HepG2 (cell line): ENCODE results near the gene GSTT2B. TPM values are rescaled to one million over a fixed set of nuclear protein-coding genes. Genes with fewer than 3 reads are reported as not detected.

Source experiments
- ATAC-seq: fragments of 200-7000 bp; cut with Tn5 transposase; 3 replicates; pipeline ENCODE4 v1.9.1; 2020; ENCODE audit warnings: mild to moderate bottlenecking, moderate library complexity
- BruUV-seq: library from RNA; stranded (reverse); fragments of 400-500 nt; replicated peaks from 2 replicates; lab custom pipeline; 2021; lab: Mats Ljungman, UMichigan
- CTCF ChIA-PET: fragments of 300-600 bp; formaldehyde crosslinking; extraction: SDS; loops from one replicate; lab custom pipeline; 2021; ENCODE audit warnings: low total read pairs, inconsistent platforms, low intra/inter-chr PET ratio; lab: Yijun Ruan, JAX
- POLR2A ChIA-PET: fragments of 350-600 bp; sonication (Branson Sonifier 250); formaldehyde crosslinking; loops from one replicate; lab custom pipeline; 2020; ENCODE audit warnings: antibody characterized with exemption, inconsistent platforms; lab: Yijun Ruan, JAX
- DNase-seq: peaks from one replicate; pipeline ENCODE4 v3.0.0-alpha.2; 2015; ENCODE audit warnings: low spot score
- FAIRE-seq: peaks from 3 replicates; lab custom pipeline; 2011; peaks lifted over from hg19 to GRCh38; lab: Jason Lieb, UNC
- H2AFZ ChIP-seq: one replicate; pipeline ENCODE4 v1.6.1; 2011; ENCODE audit warnings: low read length, inconsistent platforms
- H3K27ac ChIP-seq: fragments of 300-600 bp; 3 replicates; pipeline ENCODE4 v1.8.0; 2011; ENCODE audit warnings: mixed run types, mild to moderate bottlenecking, mixed read lengths, low read length, inconsistent platforms; ENCODE audit not compliant: insufficient read depth; ENCODE audit errors: extremely low read length
- H3K27me3 ChIP-seq, 2 experiments: fragments of 200-600 bp in 1 of 2; 2 replicates in 1 of 2; 3 replicates in 1 of 2; pipeline versions ENCODE4 v1.6.0 to v1.8.0; 2011; ENCODE audit warnings: low read length in 2 of 2, mild to moderate bottlenecking in 2 of 2, moderate library complexity in 2 of 2, inconsistent platforms in 1 of 2; ENCODE audit not compliant: insufficient read depth in 2 of 2, control insufficient read depth in 1 of 2
- H3K36me3 ChIP-seq, 2 experiments: fragments of 200-600 bp in 1 of 2; replicated peaks in 1 of 2; 2 replicates in 1 of 2; 3 replicates in 1 of 2; pipeline versions ENCODE4 v1.5.1 to v1.8.0; 2011; ENCODE audit warnings: low read length in 2 of 2, inconsistent platforms in 1 of 2; ENCODE audit not compliant: insufficient read depth in 2 of 2, control insufficient read depth in 1 of 2
- H3K4me1 ChIP-seq: 2 replicates; pipeline ENCODE4 v1.5.1; 2012; ENCODE audit warnings: low read length, inconsistent platforms; ENCODE audit not compliant: insufficient read depth
- H3K4me2 ChIP-seq: 2 replicates; pipeline ENCODE4 v1.6.0; 2011; ENCODE audit warnings: low read depth, low read length, inconsistent platforms
- H3K4me3 ChIP-seq, 3 experiments: fragments of 200-600 bp in 1 of 3; sonication (generic), shearing (Covaris generic) in 1 of 3; replicated peaks in 1 of 3; 2 replicates each; pipeline ENCODE4 v1.5.1; 2011 to 2016; ENCODE audit warnings: low read length in 3 of 3, inconsistent platforms in 2 of 3, low read depth in 2 of 3, mild to moderate bottlenecking in 2 of 3, control low read depth in 1 of 3, mixed read lengths in 1 of 3; ENCODE audit not compliant: insufficient read depth in 1 of 3
- H3K79me2 ChIP-seq: one replicate; pipeline ENCODE4 v1.6.1; 2011; ENCODE audit warnings: low read length, inconsistent platforms; ENCODE audit not compliant: insufficient read depth
- H3K9ac ChIP-seq: 2 replicates; pipeline ENCODE4 v1.6.0; 2011; ENCODE audit warnings: mild to moderate bottlenecking, low read depth, low read length, inconsistent platforms; ENCODE audit not compliant: insufficient read depth
- H3K9me3 ChIP-seq: 2 replicates; pipeline ENCODE4 v1.5.1; 2012; ENCODE audit warnings: mild to moderate bottlenecking, low read length
- H4K20me1 ChIP-seq: 2 replicates; pipeline ENCODE4 v1.6.0; 2011; ENCODE audit warnings: inconsistent platforms, mild to moderate bottlenecking, low read length, moderate library complexity; ENCODE audit not compliant: insufficient read depth
- GTF3A ChIP-seq: sonication (generic); formaldehyde crosslinking; conservative IDR thresholded peaks from 2 replicates; pipeline ENCODE4 v1.4.0; 2020; ENCODE audit warnings: mild to moderate bottlenecking, missing genetic modification reagents
- HDAC2 ChIP-seq: sonication (generic); formaldehyde crosslinking; IDR thresholded peaks from 2 replicates; pipeline ENCODE4 v1.4.0; 2020; ENCODE audit warnings: missing genetic modification reagents
- MAFK ChIP-seq, 2 experiments: IDR thresholded peaks in 1 of 2; conservative IDR thresholded peaks in 1 of 2; 2 replicates each; pipeline ENCODE4 v1.6.1; 2011; ENCODE audit warnings: improper control_type of control experiment in 2 of 2, low read length in 2 of 2
- NFE2 ChIP-seq: sonication (generic); formaldehyde crosslinking; IDR thresholded peaks from 2 replicates; pipeline ENCODE4 v1.4.0; 2020; ENCODE audit warnings: missing genetic modification reagents
- NFRKB ChIP-seq: fragments of 450-650 bp; IDR thresholded peaks from 2 replicates; pipeline ENCODE4 v1.6.1; 2017
- RNF2 ChIP-seq: fragments of 450-650 bp; conservative IDR thresholded peaks from 2 replicates; pipeline ENCODE4 v1.6.1; 2016; ENCODE audit warnings: low read depth
- ZFX ChIP-seq: sonication (generic); formaldehyde crosslinking; IDR thresholded peaks from 2 replicates; pipeline ENCODE4 v1.4.0; 2020; ENCODE audit warnings: mild to moderate bottlenecking, low read depth, missing genetic modification reagents, moderate library complexity
- ZNF549 ChIP-seq: sonication (generic); formaldehyde crosslinking; IDR thresholded peaks from 2 replicates; pipeline ENCODE4 v1.5.0; 2020; ENCODE audit warnings: missing genetic modification reagents
- ZNF746 ChIP-seq: sonication (generic); formaldehyde crosslinking; IDR thresholded peaks from 2 replicates; pipeline ENCODE4 v1.8.0; 2022; ENCODE audit warnings: mild to moderate bottlenecking, missing genetic modification reagents
- ZNF75D ChIP-seq: sonication (generic); formaldehyde crosslinking; IDR thresholded peaks from 2 replicates; pipeline ENCODE4 v1.8.1; 2023; ENCODE audit warnings: missing genetic modification reagents, mild to moderate bottlenecking, borderline replicate concordance
- ZNF782 ChIP-seq: sonication (generic); formaldehyde crosslinking; IDR thresholded peaks from 2 replicates; pipeline ENCODE4 v1.4.0; 2020; ENCODE audit warnings: missing genetic modification reagents, mild to moderate bottlenecking, borderline replicate concordance
- WGBS: methylation state at CpG from one replicate; pipeline ENCODE4 v1.1.6; 2017; ENCODE audit warnings: low lambda C conversion rate; 5-methylcytosine and 5-hydroxymethylcytosine counted together
- in situ Hi-C: cut with HindIII; loops from 2 replicates; pipeline ENCODE4 v1.10.0; 2017; ENCODE audit warnings: low pct_unique_long_range_greater_than_20kb; ENCODE audit not compliant: extremely low pct_ligation_motif_present
- intact Hi-C: fragments of 100-400 bp; cut with micrococcal nuclease; formaldehyde crosslinking; loops from one replicate; pipeline ENCODE4 v1.10.0; 2022; ENCODE audit not compliant: unreplicated experiment
- polyA plus RNA-seq, 8 experiments: library from polyadenylated mRNA; depleted of rRNA in 3 of 8; stranded (reverse) in 7 of 8; unstranded in 1 of 8; fragments of >200 nt; fragmentation: Illumina TruSeq in 4 of 8; extraction: Trizol in 4 of 8; gene quantifications; 2 replicates each; pipeline versions ENCODE4 v1.2.1 to v1.2.3, GENCODE V29; 2011 to 2016; ENCODE audit warnings: low read depth in 4 of 8, missing spikeins in 1 of 8, mixed read lengths in 1 of 8; ENCODE audit not compliant: insufficient read depth in 1 of 8
- total RNA-seq, 5 experiments: library from RNA; depleted of rRNA; stranded (reverse); fragments of >200 nt; fragmentation: Illumina TruSeq; extraction: Trizol; gene quantifications; 2 replicates each; pipeline ENCODE4 v1.2.3, GENCODE V29; 2016; ENCODE audit warnings: low read depth in 1 of 5
- TF ChIP-seq, protein P1 (sequence below): sonication (generic); formaldehyde crosslinking; IDR thresholded peaks from 2 replicates; pipeline ENCODE4 v1.9.0; 2021; ENCODE audit warnings: missing genetic modification reagents, borderline replicate concordance
- TF ChIP-seq, protein P2 (sequence below): sonication (generic); formaldehyde crosslinking; IDR thresholded peaks from 2 replicates; pipeline ENCODE4 v1.5.0; 2020; ENCODE audit warnings: missing genetic modification reagents
- TF ChIP-seq, protein P3 (sequence below): sonication (generic); formaldehyde crosslinking; IDR thresholded peaks from 2 replicates; pipeline ENCODE4 v1.4.0; 2020; ENCODE audit warnings: mild to moderate bottlenecking, missing genetic modification reagents
- TF ChIP-seq, protein P4 (sequence below): sonication (generic); formaldehyde crosslinking; IDR thresholded peaks from 2 replicates; pipeline ENCODE4 v1.8.0; 2022; ENCODE audit warnings: mild to moderate bottlenecking, missing genetic modification reagents, moderate library complexity
- TF ChIP-seq, protein P5 (sequence below): sonication (generic); formaldehyde crosslinking; conservative IDR thresholded peaks from 2 replicates; pipeline ENCODE4 v1.8.0; 2022; ENCODE audit warnings: mild to moderate bottlenecking, moderate library complexity, missing genetic modification reagents

Gene GSTT2B
- total and polyA plus RNA-seq, 2 of the 13 experiments (the other 11 are each of a cell fraction or from before 2014, with no cell fraction given): 1.5 to 3.9 TPM

GRCh38 chr22:24007253-24008021, 46.4 kb upstream of the GSTT2B start (continued):
- TF ChIP-seq ZNF746 (CRISPR knock-in tag): no peak
- no peak for TF ChIP-seq ZNF75D (CRISPR knock-in tag)
- TF ChIP-seq, protein P1, sequence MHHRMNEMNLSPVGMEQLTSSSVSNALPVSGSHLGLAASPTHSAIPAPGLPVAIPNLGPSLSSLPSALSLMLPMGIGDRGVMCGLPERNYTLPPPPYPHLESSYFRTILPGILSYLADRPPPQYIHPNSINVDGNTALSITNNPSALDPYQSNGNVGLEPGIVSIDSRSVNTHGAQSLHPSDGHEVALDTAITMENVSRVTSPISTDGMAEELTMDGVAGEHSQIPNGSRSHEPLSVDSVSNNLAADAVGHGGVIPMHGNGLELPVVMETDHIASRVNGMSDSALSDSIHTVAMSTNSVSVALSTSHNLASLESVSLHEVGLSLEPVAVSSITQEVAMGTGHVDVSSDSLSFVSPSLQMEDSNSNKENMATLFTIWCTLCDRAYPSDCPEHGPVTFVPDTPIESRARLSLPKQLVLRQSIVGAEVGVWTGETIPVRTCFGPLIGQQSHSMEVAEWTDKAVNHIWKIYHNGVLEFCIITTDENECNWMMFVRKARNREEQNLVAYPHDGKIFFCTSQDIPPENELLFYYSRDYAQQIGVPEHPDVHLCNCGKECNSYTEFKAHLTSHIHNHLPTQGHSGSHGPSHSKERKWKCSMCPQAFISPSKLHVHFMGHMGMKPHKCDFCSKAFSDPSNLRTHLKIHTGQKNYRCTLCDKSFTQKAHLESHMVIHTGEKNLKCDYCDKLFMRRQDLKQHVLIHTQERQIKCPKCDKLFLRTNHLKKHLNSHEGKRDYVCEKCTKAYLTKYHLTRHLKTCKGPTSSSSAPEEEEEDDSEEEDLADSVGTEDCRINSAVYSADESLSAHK (CRISPR knock-in tag): no peak
- no peak for TF ChIP-seq HDAC2 (CRISPR knock-in tag)
- TF ChIP-seq, all 625 proteins: peak for 15

GRCh38 chr22:24006914-24007214, 45.9 kb upstream of the GSTT2B start:
- H3K9me3 ChIP-seq: no peaks in the 10 kb centered on the region
- peaks cover 5% of the 10 kb centered on the region for H3K79me2 ChIP-seq
- in situ Hi-C loops: loop anchor here (5.0 kb wide), 1 partner anchor 70 kb away; no protein-coding TSS in a partner anchor
- FAIRE-seq (no peak), DNase-seq (no peak), ATAC-seq (no peak)
- no peaks in the 10 kb centered on the region; a peak in 1 of 5 replicates for H3K27me3 ChIP-seq
- no peak overlapping the region for H3K9ac ChIP-seq
- no peak overlapping the region for H3K27ac ChIP-seq
- no peak overlapping the region for H2AFZ ChIP-seq
- POLR2A ChIA-PET: no interaction called here
- H3K4me1 ChIP-seq: peaks cover 82% of the 10 kb centered on the region
- CTCF ChIA-PET: no interaction called here
- no peak overlapping the region for H3K4me3 ChIP-seq
- no peaks in the 10 kb centered on the region for H4K20me1 ChIP-seq
- no TSS peak for BruUV-seq
- intact Hi-C loops: no loop called here
- H3K4me2 ChIP-seq: 0 out of 2 replicates have a peak overlapping the region, but pooled peaks have one; percentile 86
- no peaks in the 10 kb centered on the region for H3K36me3 ChIP-seq
- 100% methylated on average over 2 of the region's 6 CpGs for WGBS
- TF ChIP-seq, protein P2, sequence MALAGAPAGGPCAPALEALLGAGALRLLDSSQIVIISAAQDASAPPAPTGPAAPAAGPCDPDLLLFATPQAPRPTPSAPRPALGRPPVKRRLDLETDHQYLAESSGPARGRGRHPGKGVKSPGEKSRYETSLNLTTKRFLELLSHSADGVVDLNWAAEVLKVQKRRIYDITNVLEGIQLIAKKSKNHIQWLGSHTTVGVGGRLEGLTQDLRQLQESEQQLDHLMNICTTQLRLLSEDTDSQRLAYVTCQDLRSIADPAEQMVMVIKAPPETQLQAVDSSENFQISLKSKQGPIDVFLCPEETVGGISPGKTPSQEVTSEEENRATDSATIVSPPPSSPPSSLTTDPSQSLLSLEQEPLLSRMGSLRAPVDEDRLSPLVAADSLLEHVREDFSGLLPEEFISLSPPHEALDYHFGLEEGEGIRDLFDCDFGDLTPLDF: no peak
- TF ChIP-seq ZFX (CRISPR knock-in tag) (no peak), GTF3A (CRISPR knock-in tag) (no peak), RNF2 (no peak), NFE2 (no peak), NFRKB (no peak), ZNF549 (no peak), MAFK (conservative IDR thresholded peaks at IDR 0.05 in 1 of 2, IDR thresholded peaks at IDR 0.05 in 1 of 2; ENCODE audit: low read length in 2 of 2) (no peak), ZNF782 (CRISPR knock-in tag) (no peak)
- TF ChIP-seq, protein P3, sequence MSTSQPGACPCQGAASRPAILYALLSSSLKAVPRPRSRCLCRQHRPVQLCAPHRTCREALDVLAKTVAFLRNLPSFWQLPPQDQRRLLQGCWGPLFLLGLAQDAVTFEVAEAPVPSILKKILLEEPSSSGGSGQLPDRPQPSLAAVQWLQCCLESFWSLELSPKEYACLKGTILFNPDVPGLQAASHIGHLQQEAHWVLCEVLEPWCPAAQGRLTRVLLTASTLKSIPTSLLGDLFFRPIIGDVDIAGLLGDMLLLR (CRISPR knock-in tag): no peak
- TF ChIP-seq, protein P4, sequence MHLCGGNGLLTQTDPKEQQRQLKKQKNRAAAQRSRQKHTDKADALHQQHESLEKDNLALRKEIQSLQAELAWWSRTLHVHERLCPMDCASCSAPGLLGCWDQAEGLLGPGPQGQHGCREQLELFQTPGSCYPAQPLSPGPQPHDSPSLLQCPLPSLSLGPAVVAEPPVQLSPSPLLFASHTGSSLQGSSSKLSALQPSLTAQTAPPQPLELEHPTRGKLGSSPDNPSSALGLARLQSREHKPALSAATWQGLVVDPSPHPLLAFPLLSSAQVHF (CRISPR knock-in tag): no peak
- TF ChIP-seq, protein P5, sequence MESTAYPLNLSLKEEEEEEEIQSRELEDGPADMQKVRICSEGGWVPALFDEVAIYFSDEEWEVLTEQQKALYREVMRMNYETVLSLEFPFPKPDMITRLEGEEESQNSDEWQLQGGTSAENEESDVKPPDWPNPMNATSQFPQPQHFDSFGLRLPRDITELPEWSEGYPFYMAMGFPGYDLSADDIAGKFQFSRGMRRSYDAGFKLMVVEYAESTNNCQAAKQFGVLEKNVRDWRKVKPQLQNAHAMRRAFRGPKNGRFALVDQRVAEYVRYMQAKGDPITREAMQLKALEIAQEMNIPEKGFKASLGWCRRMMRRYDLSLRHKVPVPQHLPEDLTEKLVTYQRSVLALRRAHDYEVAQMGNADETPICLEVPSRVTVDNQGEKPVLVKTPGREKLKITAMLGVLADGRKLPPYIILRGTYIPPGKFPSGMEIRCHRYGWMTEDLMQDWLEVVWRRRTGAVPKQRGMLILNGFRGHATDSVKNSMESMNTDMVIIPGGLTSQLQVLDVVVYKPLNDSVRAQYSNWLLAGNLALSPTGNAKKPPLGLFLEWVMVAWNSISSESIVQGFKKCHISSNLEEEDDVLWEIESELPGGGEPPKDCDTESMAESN (CRISPR knock-in tag): no peak
